Hematopoietic multipotent progenitor cell treated with erythropoietin and hydrocortisone succinate and interleukin-3 and kit ligand, for 4 days (in vitro differentiated cells): ENCODE measurements around the gene REEP6.
A peak's percentile ranks its signal among the peaks of the same experiment; 100 is the strongest.
"Not testable (repeated sequence)": the region's sequence is repeated elsewhere in the genome, so short reads cannot be mapped to it uniquely, and the experiment has no call there.

Source experiments
- DNase-seq: peaks from one replicate; pipeline ENCODE4 v3.0.0-alpha.2; 2015

REEP6 gene

GRCh38 chr19:1473085-1473851 is 17.7 kb upstream of the REEP6 start:
- DNase-seq, result no peak

GRCh38 chr19:1474011-1474764 is 16.8 kb upstream of the REEP6 start:
- DNase-seq, result no peak

- DNase-seq, result no peak
These were observed 16.1 kb upstream of the REEP6 start for GRCh38 chr19:1474765-1475351.

GRCh38 chr19:1475751-1476437 is 15.1 kb upstream of the REEP6 start:
- no peak for DNase-seq

GRCh38 chr19:1477056-1477455 is 13.9 kb upstream of the REEP6 start:
- not testable (repeated sequence) for DNase-seq

GRCh38 chr19:1478934-1479707 is 11.9 kb upstream of the REEP6 start, which contains the start of gene C19orf25:
TSS of gene C19orf25 (minus strand) at chr19:1479215. CDS start at chr19:1478903, 312 bp downstream.
- DNase-seq, result peak; percentile 98

- no peak for DNase-seq
These were observed 9.6 kb upstream of the REEP6 start for GRCh38 chr19:1481224-1481892.

- DNase-seq, result no peak
These were observed 9.1 kb upstream of the REEP6 start for GRCh38 chr19:1481893-1482360.

GRCh38 chr19:1482361-1483130 is 8.4 kb upstream of the REEP6 start:
- DNase-seq, result no peak

GRCh38 chr19:1483131-1483978 is 7.6 kb upstream of the REEP6 start:
- DNase-seq, result no peak

GRCh38 chr19:1483979-1484428 is 7.0 kb upstream of the REEP6 start:
- DNase-seq, result no peak

- no peak for DNase-seq
These were observed 4.0 kb upstream of the REEP6 start for GRCh38 chr19:1486720-1487575.

- DNase-seq, result no peak
These were observed 3.3 kb upstream of the REEP6 start for GRCh38 chr19:1487576-1488281.

- DNase-seq, result no peak
These were observed 2.7 kb upstream of the REEP6 start for GRCh38 chr19:1488282-1488601.

- DNase-seq, result peak; percentile 68
These were observed 1.3 kb upstream of the REEP6 start for GRCh38 chr19:1489463-1490310.

- peak; percentile 99 for DNase-seq
These were observed 469 bp upstream of the REEP6 start, which contains the start of gene PCSK4 for GRCh38 chr19:1490311-1491113. TSS of gene PCSK4 (minus strand) at chr19:1490350. CDS start at chr19:1490346, 4 bp downstream.
